Osteoblast (primary cell): Measurements from ENCODE around the gene ATP7A. TPM values are rescaled to one million over a fixed set of nuclear protein-coding genes. Genes with fewer than 3 reads are reported as not detected.
"Not testable (repeated sequence)": the region's sequence is repeated elsewhere in the genome, so short reads cannot be mapped to it uniquely, and the experiment has no call there.

Experiments used
- DNase-seq: peaks from one replicate; pipeline ENCODE4 v3.0.0; 2011; ENCODE audit warnings: low spot score, mixed read lengths; ENCODE audit not compliant: insufficient read length; ENCODE audit errors: missing footprints
- H2AFZ ChIP-seq: 2 replicates; pipeline ENCODE4 v1.6.0; 2011; ENCODE audit warnings: mild to moderate bottlenecking, low read length
- H3K27ac ChIP-seq: 2 replicates; pipeline ENCODE4 v1.5.1; 2011; ENCODE audit warnings: mild to moderate bottlenecking, low read depth, low read length, moderate library complexity
- H3K27me3 ChIP-seq: 2 replicates; pipeline ENCODE4 v1.6.0; 2012; ENCODE audit warnings: mild to moderate bottlenecking, control low read depth, inconsistent platforms, low read length, moderate library complexity; ENCODE audit not compliant: insufficient read depth
- H3K36me3 ChIP-seq: 2 replicates; pipeline ENCODE4 v1.5.1; 2011; ENCODE audit warnings: mild to moderate bottlenecking, low read length, control low read depth, moderate library complexity; ENCODE audit not compliant: insufficient read depth
- H3K4me1 ChIP-seq: 2 replicates; pipeline ENCODE4 v1.5.1; 2011; ENCODE audit warnings: mild to moderate bottlenecking, low read length, control low read depth, moderate library complexity; ENCODE audit not compliant: insufficient read depth
- H3K4me2 ChIP-seq: 2 replicates; pipeline ENCODE4 v1.6.0; 2011; ENCODE audit warnings: mild to moderate bottlenecking, low read length; ENCODE audit not compliant: insufficient read depth
- H3K4me3 ChIP-seq: fragments of 200-600 bp; sonication (generic); 3 replicates; pipeline ENCODE4 v1.5.1; 2012; ENCODE audit warnings: mild to moderate bottlenecking, low read length, inconsistent platforms; ENCODE audit not compliant: insufficient read depth
- H3K79me2 ChIP-seq: 2 replicates; pipeline ENCODE4 v1.6.0; 2012; ENCODE audit warnings: mild to moderate bottlenecking, low read length, control low read depth, inconsistent platforms; ENCODE audit not compliant: insufficient read depth
- H3K9me3 ChIP-seq: 2 replicates; pipeline ENCODE4 v1.5.1; 2011; ENCODE audit warnings: low read depth, low read length, control low read depth
- H4K20me1 ChIP-seq: 2 replicates; pipeline ENCODE4 v1.6.0; 2012; ENCODE audit warnings: mild to moderate bottlenecking, low read length, control low read depth; ENCODE audit not compliant: insufficient read depth
- CTCF ChIP-seq: IDR thresholded peaks from 2 replicates; pipeline ENCODE4 v1.5.1; 2011; ENCODE audit warnings: mild to moderate bottlenecking, low read depth, low read length, moderate library complexity; ENCODE audit errors: extremely low read depth
- small RNA-seq: library from RNA; depleted of rRNA; stranded (forward); fragments of <200 nt; gene quantifications from one replicate; pipeline ENCODE3, GENCODE V24; 2012
- total RNA-seq: library from RNA; depleted of rRNA; stranded (reverse); fragments of >200 nt; gene quantifications from 2 replicates; pipeline ENCODE4 v1.2.3, GENCODE V29; 2012

ATP7A gene
- total RNA-seq, 1 donor: 16.6 TPM

GRCh38 chrX:78075787-78076389, 165.4 kb downstream of the ATP7A start:
- no peaks in the 10 kb centered on the region for H3K4me1 ChIP-seq
- no peaks in the 10 kb centered on the region for H4K20me1 ChIP-seq
- no peak overlapping the region for H2AFZ ChIP-seq
- no peaks in the 10 kb centered on the region for H3K36me3 ChIP-seq
- H3K27me3 ChIP-seq: no peaks in the 10 kb centered on the region
- no peak overlapping the region for H3K4me3 ChIP-seq
- no peak for DNase-seq
- TF ChIP-seq CTCF: no peak
- H3K79me2 ChIP-seq: no peaks in the 10 kb centered on the region
- no peak overlapping the region for H3K4me2 ChIP-seq
- no peaks in the 10 kb centered on the region for H3K9me3 ChIP-seq
- no peak overlapping the region for H3K27ac ChIP-seq

- not testable (repeated sequence) for H3K36me3 ChIP-seq, H3K79me2 ChIP-seq, H2AFZ ChIP-seq, H3K27me3 ChIP-seq, H3K4me1 ChIP-seq, DNase-seq, H3K9me3 ChIP-seq, H4K20me1 ChIP-seq, H3K27ac ChIP-seq, H3K4me3 ChIP-seq, H3K4me2 ChIP-seq
Measured at GRCh38 chrX:78081413-78081812, 170.9 kb downstream of the ATP7A start.

GRCh38 chrX:78092296-78092695, 181.8 kb downstream of the ATP7A start:
- no peaks in the 10 kb centered on the region for H3K36me3 ChIP-seq
- no peak for DNase-seq
- peak; percentile 40 for TF ChIP-seq CTCF
- H2AFZ ChIP-seq: peak overlapping the region; percentile 30
- no peaks in the 10 kb centered on the region for H4K20me1 ChIP-seq
- no peak overlapping the region for H3K4me2 ChIP-seq
- H3K4me1 ChIP-seq: no peaks in the 10 kb centered on the region
- no peaks in the 10 kb centered on the region for H3K79me2 ChIP-seq
- H3K9me3 ChIP-seq: no peaks in the 10 kb centered on the region
- no peak overlapping the region for H3K4me3 ChIP-seq
- no peaks in the 10 kb centered on the region for H3K27me3 ChIP-seq
- H3K27ac ChIP-seq: no peak overlapping the region

GRCh38 chrX:78098108-78098507, 187.6 kb downstream of the ATP7A start:
- no peaks in the 10 kb centered on the region for H4K20me1 ChIP-seq
- H3K27me3 ChIP-seq: no peaks in the 10 kb centered on the region
- no peaks in the 10 kb centered on the region for H3K36me3 ChIP-seq
- no peak for TF ChIP-seq CTCF
- no peaks in the 10 kb centered on the region for H3K9me3 ChIP-seq
- H3K4me1 ChIP-seq: no peaks in the 10 kb centered on the region
- H3K27ac ChIP-seq: no peak overlapping the region
- no peaks in the 10 kb centered on the region for H3K79me2 ChIP-seq
- no peak overlapping the region for H2AFZ ChIP-seq
- DNase-seq: no peak
- H3K4me2 ChIP-seq: no peak overlapping the region
- H3K4me3 ChIP-seq: no peak overlapping the region

Small RNA genes lying within 50 kb of the gene (small RNA-seq; reads per million reads assigned to genes)
- gene RN7SL460P: not detected

Other genes with a start within 250 kb of the ATP7A start
- 79.0 and 80.3 TPM in 2 replicates for gene ATRX, start 124.5 kb upstream of the ATP7A start, total RNA-seq
- gene MAGT1, start 15.3 kb upstream of the ATP7A start, total RNA-seq: 59.7 and 66.9 TPM in 2 replicates
- 145 and 152 TPM in 2 replicates for gene COX7B, start 11.2 kb upstream of the ATP7A start, total RNA-seq
- not detected in 2 replicates for gene PGAM4, start 58.9 kb downstream of the ATP7A start, total RNA-seq
- 126 and 206 TPM in 2 replicates for gene PGK1, start 193.6 kb downstream of the ATP7A start, total RNA-seq
- gene TAF9B, start 229.0 kb downstream of the ATP7A start, total RNA-seq: 20.3 and 23.3 TPM in 2 replicates